ENCODE measurements around the gene MPHOSPH6.

GRCh38 chr16:82203198-82203597 is 33.2 kb upstream of the MPHOSPH6 start:
- no peak for TF ChIP-seq PATZ1 (CRISPR knock-in tag; IDR thresholded peaks at IDR 0.05; ENCODE audit: borderline replicate concordance)
- TF ChIP-seq CREB5 (CRISPR knock-in tag; IDR thresholded peaks at IDR 0.05; ENCODE audit: low read depth), result no peak
- no peak for TF ChIP-seq BACH2 (CRISPR knock-in tag; IDR thresholded peaks at IDR 0.05; ENCODE audit: borderline replicate concordance)
- no peak for TF ChIP-seq TOX (CRISPR knock-in tag; IDR thresholded peaks at IDR 0.05; ENCODE audit: borderline replicate concordance)
- no peak for TF ChIP-seq POU6F1 (CRISPR knock-in tag; IDR thresholded peaks at IDR 0.05; ENCODE audit: borderline replicate concordance, low read depth)
- no peak for TF ChIP-seq PPARA (CRISPR knock-in tag; IDR thresholded peaks at IDR 0.05; ENCODE audit: borderline replicate concordance)
- no peak for TF ChIP-seq ZNF8 (CRISPR knock-in tag; IDR thresholded peaks at IDR 0.05)
